GM21423 (cell line): ENCODE results near the gene GLI1.
"Not testable (repeated sequence)": the region's sequence is repeated elsewhere in the genome, so short reads cannot be mapped to it uniquely, and the experiment has no call there.

Experiments
- ATAC-seq: cut with Tn5 transposase; IDR thresholded peaks from one replicate; pipeline ENCODE4 v1.9.1; 2021; ENCODE audit warnings: mild to moderate bottlenecking, moderate library complexity; ENCODE audit not compliant: unreplicated experiment

Gene GLI1

DNA sequence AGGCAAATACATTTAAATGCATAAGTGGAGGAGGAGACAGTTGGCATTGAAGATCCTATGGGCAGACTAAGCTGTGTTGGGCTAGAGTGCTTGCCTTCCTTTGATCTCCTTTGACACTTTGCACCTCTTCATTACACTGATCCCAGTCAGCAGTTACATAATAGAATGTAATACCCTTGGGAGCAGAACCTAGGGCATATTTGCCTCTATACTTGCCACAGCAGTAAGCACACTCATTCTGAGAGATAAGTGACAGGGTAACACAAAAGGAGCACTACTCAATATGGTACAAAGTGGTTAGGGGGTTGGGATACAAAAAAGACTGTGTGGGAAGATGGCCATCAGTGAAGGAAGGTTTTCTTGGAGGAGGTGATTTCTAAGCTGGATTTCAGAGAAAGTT is 37.2 kb downstream of the GLI1 start:
- ATAC-seq, result no peak

DNA sequence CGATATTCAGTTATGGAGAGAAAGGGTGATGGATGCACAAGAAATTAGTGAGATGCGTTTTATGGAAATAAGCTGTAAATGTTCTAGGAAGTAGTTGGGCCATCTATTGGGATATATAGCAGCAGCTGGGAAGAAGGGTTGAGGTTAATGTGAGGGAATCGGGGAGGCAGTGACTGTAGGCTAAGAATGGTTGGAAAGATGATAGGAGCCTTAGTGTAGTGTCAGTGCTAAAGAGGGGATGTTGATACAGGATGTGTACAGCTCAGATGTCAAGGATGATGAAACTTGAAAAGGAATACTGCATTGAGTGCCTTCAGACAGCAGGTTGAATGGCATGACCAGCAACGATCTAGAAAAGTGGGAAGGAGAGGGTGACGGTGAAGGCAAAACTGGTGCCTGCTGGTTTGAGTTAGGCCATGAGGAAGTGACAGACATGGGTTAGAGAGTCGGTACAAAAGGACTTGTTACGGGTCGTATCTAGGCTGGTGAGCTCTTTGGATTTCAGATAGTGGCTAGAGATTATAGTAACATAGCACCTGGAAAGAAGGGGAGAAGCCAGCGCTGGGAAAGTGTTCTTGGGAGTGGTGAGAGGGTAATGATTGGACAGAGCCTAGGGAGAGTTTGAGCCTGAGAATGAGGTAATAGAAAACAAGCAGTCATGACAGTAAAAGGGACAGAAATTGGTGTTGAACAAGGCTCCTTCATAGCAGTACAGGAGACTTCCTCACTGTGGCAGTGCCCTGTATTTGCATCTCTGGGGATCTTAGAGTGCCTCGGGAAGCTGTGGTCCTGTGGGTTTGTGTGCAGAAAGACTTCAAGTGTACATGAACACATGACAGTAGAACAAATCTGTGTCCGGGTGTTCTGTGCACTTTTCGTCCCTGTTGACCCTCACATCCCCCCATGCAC is 37.9 kb downstream of the GLI1 start:
- no peak for ATAC-seq

DNA sequence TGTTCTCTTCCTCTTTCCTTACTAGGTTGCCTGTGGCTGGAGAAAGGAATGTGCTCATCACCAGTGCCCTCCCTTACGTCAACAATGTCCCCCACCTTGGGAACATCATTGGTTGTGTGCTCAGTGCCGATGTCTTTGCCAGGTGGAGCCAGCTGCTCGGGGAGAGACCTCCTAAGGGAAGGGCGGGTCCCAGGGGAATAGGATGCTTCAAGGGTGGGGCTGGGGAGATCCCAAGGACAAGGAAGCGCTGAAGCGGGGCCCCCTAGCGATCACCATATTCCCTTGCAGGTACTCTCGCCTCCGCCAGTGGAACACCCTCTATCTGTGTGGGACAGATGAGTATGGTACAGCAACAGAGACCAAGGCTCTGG is 38.5 kb downstream of the GLI1 start:
- no peak for ATAC-seq

DNA sequence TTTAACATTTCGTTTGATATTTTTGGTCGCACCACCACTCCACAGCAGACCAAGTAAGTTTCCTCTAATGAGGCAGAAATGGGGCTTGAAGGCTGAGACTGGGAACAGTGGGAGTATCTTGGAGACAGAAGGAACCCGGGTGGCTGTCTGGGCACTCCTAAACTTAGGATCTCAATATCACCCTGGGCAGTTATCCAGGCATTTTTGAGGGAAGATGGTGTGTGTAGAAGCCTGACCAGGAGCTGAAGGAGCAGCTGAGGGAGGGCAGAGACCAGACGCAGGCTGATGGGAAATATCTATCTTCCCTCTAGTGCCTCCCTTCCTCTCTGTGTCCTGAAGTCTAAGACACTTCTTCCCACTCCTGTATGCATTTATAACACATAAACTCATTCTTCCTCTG is 39.0 kb downstream of the GLI1 start:
- ATAC-seq, result no peak

DNA sequence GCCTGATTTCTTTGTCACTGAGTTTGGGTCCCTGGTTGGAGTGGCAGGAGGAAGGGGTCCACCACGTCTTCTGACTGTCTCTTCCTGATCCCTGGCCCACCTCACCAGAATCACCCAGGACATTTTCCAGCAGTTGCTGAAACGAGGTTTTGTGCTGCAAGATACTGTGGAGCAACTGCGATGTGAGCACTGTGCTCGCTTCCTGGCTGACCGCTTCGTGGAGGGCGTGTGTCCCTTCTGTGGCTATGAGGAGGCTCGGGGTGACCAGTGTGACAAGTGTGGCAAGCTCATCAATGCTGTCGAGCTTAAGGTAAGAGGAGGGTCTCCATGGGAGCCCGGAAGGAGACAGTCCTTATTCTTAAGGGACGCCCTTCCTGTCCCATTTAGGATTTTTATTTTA is 40.6 kb downstream of the GLI1 start:
- no peak for ATAC-seq

DNA sequence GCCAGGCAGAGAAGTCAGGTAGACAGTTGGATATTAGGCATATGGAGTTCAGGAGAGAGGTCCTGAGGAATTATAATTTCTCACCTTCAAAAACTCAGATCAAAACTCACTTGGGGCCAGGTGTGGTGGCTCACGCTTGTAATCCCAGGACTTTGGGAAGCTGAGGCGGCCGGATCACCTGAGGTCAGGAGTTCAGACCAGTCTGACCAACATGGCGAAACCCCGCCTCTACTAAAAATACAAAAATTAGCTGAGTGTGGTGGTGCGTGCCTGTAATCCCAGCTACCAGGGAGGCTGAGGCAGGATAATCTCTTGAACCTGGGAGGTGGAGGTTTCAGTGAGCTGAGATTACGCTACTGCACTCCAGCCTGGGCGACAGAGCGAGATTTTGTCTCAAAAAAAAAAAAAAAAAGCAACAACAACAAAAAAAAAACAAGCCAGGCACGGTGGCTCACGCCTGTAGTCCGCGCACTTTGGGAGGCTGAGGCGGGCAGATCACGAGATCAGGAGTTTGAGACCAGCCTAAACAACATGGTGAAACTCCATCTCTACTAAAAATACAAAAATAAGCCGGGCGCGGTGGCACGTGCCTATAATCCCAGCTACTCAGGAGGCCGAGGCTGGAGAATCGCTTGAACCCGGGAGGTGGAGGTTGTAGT is 42.9 kb downstream of the GLI1 start:
- ATAC-seq, result not testable (repeated sequence)

DNA sequence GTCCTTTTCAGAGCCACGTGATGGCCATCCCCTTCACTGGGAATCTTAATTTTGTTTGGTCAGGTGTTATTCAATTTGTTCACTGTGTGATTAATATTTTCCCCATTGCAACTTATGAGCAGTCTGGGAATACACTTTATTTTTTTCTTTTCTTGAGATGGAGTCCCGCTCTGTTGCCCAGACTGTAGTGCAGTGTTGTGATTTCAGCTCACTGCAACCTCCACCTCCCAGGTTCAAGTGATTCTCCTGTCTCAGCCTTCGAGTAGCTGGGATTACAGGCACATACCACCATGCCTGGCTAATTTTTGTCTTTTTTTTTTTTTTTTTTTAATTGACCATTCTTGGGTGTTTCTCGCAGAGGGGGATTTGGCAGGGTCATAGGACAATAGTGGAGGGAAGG is 47.0 kb downstream of the GLI1 start:
- not testable (repeated sequence) for ATAC-seq

DNA sequence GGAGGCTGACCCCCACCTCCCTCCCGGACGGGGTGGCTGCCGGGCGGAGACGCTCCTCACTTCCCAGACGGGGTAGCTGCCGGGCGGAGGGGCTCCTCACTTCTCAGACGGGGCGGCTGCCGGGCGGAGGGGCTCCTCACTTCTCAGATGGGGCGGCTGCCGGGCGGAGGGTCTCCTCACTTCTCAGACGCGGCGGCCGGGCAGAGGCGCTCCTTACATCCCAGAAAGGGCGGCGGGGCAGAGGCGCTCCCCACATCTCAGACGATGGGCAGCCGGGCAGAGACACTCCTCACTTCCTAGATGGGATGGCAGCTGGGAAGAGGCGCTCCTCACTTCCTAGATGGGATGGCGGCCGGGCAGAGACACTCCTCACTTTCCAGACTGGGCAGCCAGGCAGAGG is 48.2 kb downstream of the GLI1 start:
- ATAC-seq, result not testable (repeated sequence)

DNA sequence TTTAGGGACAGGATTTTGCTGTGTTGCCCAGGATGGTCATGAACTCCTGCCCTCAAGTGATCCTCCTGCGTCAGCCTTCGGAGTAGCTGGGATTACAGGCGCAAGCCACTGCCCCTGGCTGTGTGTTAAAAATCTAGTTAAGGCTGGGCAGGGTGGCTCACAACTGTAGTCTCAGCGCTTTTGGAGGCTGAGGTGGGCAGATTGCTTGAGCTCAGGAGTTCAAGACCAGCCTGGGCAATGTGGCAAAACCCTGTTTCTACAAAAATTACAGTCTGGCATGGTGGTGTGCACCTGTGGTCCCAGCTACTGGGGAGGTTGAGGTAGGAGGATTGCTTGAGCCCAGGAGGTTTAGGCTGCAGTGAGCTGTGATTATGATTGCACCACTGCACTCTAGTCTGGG is 51.6 kb downstream of the GLI1 start:
- no peak for ATAC-seq

DNA sequence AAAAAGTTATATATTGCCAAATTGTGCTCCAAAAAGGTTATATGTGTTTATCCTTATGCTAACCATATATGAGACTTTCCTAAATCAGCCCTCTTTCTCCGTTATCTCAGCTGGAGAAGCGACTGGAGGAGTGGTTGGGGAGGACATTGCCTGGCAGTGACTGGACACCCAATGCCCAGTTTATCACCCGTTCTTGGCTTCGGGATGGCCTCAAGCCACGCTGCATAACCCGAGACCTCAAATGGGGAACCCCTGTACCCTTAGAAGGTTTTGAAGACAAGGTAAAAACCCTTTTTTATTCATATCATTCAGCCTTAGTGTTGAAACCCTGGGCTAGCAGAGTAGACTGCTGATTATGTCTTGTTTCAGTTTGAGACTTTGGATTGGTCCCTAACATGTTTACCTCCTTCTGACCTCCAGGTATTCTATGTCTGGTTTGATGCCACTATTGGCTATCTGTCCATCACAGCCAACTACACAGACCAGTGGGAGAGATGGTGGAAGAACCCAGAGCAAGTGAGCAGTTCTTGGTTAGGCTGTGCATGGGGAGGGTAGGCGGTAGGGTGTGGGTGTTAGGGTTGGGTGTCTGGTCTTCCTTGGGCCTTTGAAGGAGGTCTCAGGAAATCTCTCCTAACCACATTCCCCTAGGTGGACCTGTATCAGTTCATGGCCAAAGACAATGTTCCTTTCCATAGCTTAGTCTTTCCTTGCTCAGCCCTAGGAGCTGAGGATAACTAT is 52.2 kb downstream of the GLI1 start:
- no peak for ATAC-seq

DNA sequence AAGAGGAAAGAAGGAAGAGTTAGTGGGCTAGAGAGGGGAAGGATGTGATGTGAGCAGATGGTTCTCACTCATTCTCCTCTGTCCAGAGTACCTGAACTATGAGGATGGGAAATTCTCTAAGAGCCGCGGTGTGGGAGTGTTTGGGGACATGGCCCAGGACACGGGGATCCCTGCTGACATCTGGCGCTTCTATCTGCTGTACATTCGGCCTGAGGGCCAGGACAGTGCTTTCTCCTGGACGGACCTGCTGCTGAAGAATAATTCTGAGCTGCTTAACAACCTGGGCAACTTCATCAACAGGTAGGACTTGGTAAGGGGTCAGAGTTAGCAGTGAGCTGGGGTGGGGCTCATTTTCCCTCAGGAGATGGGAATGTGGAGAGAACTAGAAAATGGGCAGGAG is 53.1 kb downstream of the GLI1 start:
- no peak for ATAC-seq

DNA sequence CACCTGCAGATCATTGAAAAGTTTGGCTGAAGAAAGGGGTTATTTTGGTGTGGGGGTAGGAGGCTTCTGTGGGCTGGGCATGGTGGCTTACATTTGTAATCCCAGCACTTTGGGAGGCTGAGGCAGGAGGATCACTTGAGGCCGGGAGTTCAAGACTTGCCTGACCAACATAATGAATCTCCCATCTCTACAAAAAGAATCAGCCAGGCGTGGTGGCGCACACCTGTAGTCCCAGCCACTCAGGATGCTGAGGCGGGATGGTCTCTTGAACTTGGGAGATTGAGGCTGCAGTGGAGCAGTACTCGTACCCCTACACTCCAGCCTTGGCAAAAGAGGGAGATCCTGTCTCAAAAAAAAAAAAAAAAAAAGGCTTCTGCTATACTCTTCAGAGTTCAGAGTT is 53.7 kb downstream of the GLI1 start:
- no peak for ATAC-seq

DNA sequence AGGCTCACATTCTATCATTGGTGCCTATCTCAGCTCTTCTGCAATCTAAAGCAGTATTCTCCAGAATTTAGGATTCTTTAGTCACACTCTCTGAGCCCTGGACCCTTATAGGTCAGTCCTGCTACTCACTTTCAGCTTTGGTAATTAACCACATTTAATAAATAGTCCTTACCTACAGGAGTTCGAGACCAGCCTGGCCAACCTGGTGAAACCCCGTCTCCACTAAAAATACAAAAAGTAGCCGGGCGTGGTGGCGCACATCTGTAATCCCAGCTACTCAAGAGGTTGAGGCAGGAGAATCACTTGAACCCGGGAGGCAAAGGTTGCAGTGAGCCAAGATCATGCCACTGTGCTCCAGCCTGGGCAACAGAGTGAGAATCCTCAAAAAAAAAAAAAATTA is 54.1 kb downstream of the GLI1 start:
- ATAC-seq, result not testable (repeated sequence)

DNA sequence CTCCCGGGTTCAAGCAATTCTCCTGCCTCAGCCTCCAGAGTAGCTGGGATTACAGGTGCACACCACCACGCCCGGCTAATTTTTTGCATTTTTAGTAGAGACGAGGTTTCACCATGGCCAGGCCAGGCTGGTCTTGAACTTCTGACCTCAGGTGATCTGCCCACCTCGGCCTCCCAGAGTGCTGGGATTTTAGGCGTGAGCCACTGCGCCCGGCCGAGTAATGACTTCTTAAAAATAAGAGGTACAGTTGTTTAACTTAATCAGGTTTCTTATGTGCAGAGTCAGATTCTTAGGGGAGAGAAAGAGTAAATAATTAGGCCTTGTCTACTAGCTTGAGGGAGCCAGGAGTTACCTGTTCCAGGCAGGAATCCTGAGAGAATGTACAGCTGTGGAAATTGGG is 54.7 kb downstream of the GLI1 start:
- ATAC-seq, result not testable (repeated sequence)

DNA sequence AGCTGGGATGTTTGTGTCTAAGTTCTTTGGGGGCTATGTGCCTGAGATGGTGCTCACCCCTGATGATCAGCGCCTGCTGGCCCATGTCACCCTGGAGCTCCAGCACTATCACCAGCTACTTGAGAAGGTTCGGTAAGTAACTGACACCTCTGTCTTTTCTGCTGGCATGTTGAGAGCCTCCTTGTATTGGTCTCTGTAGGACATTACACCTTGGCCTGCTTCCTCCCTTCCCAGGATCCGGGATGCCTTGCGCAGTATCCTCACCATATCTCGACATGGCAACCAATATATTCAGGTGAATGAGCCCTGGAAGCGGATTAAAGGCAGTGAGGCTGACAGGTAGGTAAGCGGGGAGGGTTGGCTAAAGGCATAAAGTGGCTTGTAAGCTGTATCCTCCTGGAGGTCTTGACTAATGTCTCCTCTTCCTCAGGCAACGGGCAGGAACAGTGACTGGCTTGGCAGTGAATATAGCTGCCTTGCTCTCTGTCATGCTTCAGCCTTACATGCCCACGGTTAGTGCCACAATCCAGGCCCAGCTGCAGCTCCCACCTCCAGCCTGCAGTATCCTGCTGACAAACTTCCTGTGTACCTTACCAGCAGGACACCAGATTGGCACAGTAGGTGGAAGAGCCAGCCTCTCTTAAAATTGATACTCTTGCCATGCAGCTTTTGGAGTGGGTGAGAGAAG is 55.3 kb downstream of the GLI1 start:
- no peak for ATAC-seq

DNA sequence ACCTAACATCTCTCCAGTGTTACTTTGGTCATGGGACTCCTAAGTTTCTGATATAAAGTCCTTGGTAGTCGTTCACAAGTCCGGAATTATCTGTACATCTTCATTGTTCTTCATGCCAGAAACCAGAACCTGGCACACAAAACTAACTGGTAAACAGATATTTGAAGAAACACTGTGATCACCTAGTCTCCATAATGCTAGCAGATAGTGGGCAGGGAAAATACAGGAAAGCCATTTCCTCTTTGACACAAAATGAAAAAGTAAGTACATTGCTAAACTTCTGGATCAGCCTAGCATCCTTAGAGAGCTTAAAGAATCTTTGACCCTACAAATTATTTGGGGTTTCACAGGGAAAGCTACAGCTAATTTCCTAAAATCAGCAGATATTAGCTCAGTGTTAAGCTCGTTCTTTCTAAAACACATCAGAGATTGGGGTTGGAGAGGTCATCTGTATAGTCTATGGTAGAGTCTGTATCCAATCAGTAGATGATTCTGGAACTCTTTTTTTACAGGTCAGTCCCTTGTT is 55.9 kb downstream of the GLI1 start:
- no peak for ATAC-seq

DNA sequence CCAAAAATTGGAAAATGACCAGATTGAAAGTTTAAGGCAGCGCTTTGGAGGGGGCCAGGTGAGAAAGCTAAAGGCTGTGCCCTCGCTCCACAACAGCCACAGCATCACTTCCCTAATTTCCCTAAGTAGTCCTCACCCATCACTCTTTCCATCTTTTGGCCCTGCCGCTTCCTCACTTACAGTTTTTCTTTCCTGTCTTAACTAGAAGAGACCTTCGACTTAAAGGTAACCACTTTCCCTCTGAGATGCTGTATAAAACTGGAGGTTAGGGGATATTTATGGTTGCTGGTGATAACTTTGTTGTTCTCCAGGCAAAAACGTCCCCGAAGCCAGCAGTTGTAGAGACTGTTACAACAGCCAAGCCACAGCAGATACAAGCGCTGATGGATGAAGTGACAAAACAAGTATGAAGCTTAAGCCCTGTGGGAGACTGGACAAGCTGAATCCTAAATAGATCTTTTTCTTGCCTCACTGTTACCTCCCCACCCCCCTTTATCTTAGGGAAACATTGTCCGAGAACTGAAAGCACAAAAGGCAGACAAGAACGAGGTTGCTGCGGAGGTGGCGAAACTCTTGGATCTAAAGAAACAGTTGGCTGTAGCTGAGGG is 56.5 kb downstream of the GLI1 start:
- ATAC-seq, result no peak

DNA sequence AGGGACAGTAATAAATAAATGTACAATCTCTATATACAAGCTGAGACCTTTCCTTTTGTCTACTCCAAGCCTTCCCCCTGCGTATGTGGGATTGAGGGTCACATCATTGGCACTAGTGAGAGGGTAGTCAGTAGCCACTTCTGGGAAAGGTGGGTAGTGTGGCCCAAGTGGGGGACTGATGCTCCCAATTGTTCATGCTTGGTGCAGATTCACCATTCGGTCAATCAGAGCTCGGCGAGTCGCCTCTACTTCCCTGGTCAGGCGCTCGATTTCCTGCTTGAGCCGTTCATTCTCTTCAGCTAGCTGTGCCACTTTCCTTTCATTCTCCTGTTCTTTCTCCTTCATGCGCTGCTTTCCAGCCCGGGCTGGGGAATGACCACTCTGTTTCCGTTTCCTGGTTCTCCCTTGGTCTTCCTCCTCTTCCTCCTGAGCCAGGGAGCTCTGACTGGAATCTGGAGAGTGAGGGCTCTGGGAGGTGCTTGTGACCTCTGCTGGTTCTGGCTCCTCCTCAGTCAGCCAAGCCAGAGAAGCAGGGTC is 57.1 kb downstream of the GLI1 start:
- ATAC-seq, result no peak

DNA sequence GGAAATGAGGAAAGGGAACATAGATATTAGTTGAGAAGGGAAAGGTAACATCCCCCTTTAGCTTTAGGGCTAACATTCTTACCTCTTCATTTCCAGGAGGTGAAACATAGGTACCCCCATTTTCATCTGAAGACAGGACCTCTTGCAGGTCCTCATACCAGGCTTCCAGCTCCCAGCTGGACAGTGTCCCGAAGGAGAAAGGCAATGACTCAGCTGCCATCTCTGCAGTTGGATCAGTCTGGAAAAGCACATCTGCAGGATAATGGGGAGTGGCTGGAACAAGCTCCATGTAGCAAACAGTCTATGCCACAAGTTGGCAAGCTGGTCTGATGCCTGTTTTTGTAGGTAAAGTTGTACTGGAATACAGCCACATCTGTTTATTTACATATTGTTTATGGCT is 57.6 kb downstream of the GLI1 start:
- ATAC-seq, result no peak

DNA sequence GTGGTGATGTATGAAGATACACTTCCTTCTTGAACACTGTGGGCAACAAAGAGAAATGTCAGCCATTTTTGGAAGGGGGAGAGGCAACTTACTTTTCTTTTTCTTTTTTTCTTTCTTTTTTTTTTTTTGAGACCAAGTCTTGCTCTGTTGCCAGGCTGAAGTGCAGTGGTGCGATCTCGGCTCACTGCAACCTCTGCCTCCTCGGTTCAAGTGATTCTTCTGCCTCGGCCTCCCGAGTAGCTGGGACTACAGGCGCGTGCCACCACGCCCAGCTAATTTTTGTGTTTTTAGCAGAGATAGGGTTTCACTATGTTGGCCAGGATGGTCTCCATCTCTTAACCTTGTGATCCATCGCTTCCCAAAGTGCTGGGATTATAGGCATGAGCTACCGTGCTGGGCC is 58.1 kb downstream of the GLI1 start:
- ATAC-seq, result not testable (repeated sequence)
